Brain microvascular endothelial cell (primary cell): ENCODE data around the gene PDZK1IP1.

Source experiments
- DNase-seq: peaks from one replicate; pipeline ENCODE4 v3.0.0-alpha.2; 2020
- H3K27ac ChIP-seq: fragments of 250-450 bp; sonication (Bioruptor Pico); 2 replicates; pipeline ENCODE4 v1.5.1; 2020; ENCODE audit warnings: mild to moderate bottlenecking, moderate library complexity
- H3K27me3 ChIP-seq: fragments of 250-450 bp; sonication (Bioruptor Pico); replicated peaks from 2 replicates; pipeline ENCODE4 v1.5.1; 2020; ENCODE audit warnings: mild to moderate bottlenecking
- H3K36me3 ChIP-seq: fragments of 250-450 bp; sonication (Bioruptor Pico); replicated peaks from 2 replicates; pipeline ENCODE4 v1.5.1; 2020; ENCODE audit warnings: mild to moderate bottlenecking
- H3K4me3 ChIP-seq: 2 replicates; pipeline ENCODE4 v1.5.1; 2011; ENCODE audit warnings: low read depth, mild to moderate bottlenecking, control low read depth, low read length, moderate library complexity
- CTCF ChIP-seq: IDR thresholded peaks from 2 replicates; pipeline ENCODE4 v1.5.1; 2011; ENCODE audit warnings: low read depth, mild to moderate bottlenecking, moderate library complexity, low read length, control low read depth, inconsistent platforms; ENCODE audit errors: missing control alignments
- in situ Hi-C: cut with HindIII; loops from 2 replicates; pipeline ENCODE4 v1.10.0; 2017; ENCODE audit warnings: low sequenced_read_pairs, low pct_ligation_motif_present

PDZK1IP1 gene

GRCh38 chr1:47178654-47179016 is 11.2 kb downstream of the PDZK1IP1 start:
- H3K27ac ChIP-seq = no peak overlapping the region
- H3K27me3 ChIP-seq = no peaks in the 10 kb centered on the region
- in situ Hi-C loops = no loop called here
- no peak for TF ChIP-seq CTCF
- DNase-seq = no peak
- H3K36me3 ChIP-seq = no peaks in the 10 kb centered on the region
- H3K4me3 ChIP-seq = peak overlapping the region; percentile 49

- Histone ChIP-seq H3K36me3 (no peaks in the 10 kb centered on the region), H3K4me3 (no peak overlapping the region), H3K27ac (no peak overlapping the region), H3K27me3 (no peaks in the 10 kb centered on the region)
- TF ChIP-seq CTCF = no peak
- no peak for DNase-seq
- in situ Hi-C loops = no loop called here
Observed at GRCh38 chr1:47178020-47178419, 11.8 kb downstream of the PDZK1IP1 start.

GRCh38 chr1:47175227-47175934 is 14.5 kb downstream of the PDZK1IP1 start:
- peak; percentile 97 for TF ChIP-seq CTCF
- Histone ChIP-seq H3K27me3 (no peaks in the 10 kb centered on the region), H3K36me3 (no peaks in the 10 kb centered on the region), H3K27ac (no peak overlapping the region), H3K4me3 (no peak overlapping the region)
- in situ Hi-C loops = no loop called here
- peak; percentile 79 for DNase-seq

GRCh38 chr1:47174656-47175020 is 15.2 kb downstream of the PDZK1IP1 start:
- in situ Hi-C loops = no loop called here
- Histone ChIP-seq H3K27ac (no peak overlapping the region), H3K27me3 (no peaks in the 10 kb centered on the region), H3K4me3 (no peak overlapping the region), H3K36me3 (no peaks in the 10 kb centered on the region)
- TF ChIP-seq CTCF = no peak
- no peak for DNase-seq

- no peaks in the 10 kb centered on the region for H3K36me3 ChIP-seq
- no peak for TF ChIP-seq CTCF
- H3K27ac ChIP-seq = no peak overlapping the region
- no peaks in the 10 kb centered on the region for H3K27me3 ChIP-seq
- no peak overlapping the region for H3K4me3 ChIP-seq
- no peak for DNase-seq
- in situ Hi-C loops = no loop called here
Observed at GRCh38 chr1:47172782-47173181, 17.1 kb downstream of the PDZK1IP1 start.

GRCh38 chr1:47164552-47164951 is 25.3 kb downstream of the PDZK1IP1 start:
- no peak for DNase-seq
- no peak overlapping the region for H3K27ac ChIP-seq
- no peaks in the 10 kb centered on the region for H3K27me3 ChIP-seq
- no peaks in the 10 kb centered on the region for H3K36me3 ChIP-seq
- in situ Hi-C loops = no loop called here
- no peak for TF ChIP-seq CTCF
- H3K4me3 ChIP-seq = no peak overlapping the region
